Choroid plexus epithelial cell (primary cell): ENCODE measurements around the gene PDE4B.
"Not testable (repeated sequence)": the region's sequence is repeated elsewhere in the genome, so short reads cannot be mapped to it uniquely, and the experiment has no call there.

ENCODE experiments used
- DNase-seq: peaks from one replicate; pipeline ENCODE4 v3.0.0-alpha.2; 2010; ENCODE audit warnings: low read depth
- H3K4me3 ChIP-seq: 2 replicates; pipeline ENCODE4 v1.5.1; 2011; ENCODE audit warnings: low read depth, mild to moderate bottlenecking, control low read depth, low read length, moderate library complexity
- TF ChIP-seq, protein P1 (sequence below): conservative IDR thresholded peaks from 2 replicates; pipeline ENCODE4 v1.5.1; 2011; ENCODE audit warnings: low read depth, mild to moderate bottlenecking, control low read depth, inconsistent platforms, low read length, moderate library complexity

The PDE4B gene

GRCh38 chr1:66415281-66415680 lies 622.6 kb downstream of the PDE4B start:
- DNase-seq, result no peak
- no peak overlapping the region for H3K4me3 ChIP-seq
- TF ChIP-seq, protein P1, sequence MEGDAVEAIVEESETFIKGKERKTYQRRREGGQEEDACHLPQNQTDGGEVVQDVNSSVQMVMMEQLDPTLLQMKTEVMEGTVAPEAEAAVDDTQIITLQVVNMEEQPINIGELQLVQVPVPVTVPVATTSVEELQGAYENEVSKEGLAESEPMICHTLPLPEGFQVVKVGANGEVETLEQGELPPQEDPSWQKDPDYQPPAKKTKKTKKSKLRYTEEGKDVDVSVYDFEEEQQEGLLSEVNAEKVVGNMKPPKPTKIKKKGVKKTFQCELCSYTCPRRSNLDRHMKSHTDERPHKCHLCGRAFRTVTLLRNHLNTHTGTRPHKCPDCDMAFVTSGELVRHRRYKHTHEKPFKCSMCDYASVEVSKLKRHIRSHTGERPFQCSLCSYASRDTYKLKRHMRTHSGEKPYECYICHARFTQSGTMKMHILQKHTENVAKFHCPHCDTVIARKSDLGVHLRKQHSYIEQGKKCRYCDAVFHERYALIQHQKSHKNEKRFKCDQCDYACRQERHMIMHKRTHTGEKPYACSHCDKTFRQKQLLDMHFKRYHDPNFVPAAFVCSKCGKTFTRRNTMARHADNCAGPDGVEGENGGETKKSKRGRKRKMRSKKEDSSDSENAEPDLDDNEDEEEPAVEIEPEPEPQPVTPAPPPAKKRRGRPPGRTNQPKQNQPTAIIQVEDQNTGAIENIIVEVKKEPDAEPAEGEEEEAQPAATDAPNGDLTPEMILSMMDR, result no peak

GRCh38 chr1:66415866-66416265 lies 623.2 kb downstream of the PDE4B start:
- no peak for DNase-seq
- TF ChIP-seq, protein P1, result no peak
- H3K4me3 ChIP-seq, result no peak overlapping the region

DNA sequence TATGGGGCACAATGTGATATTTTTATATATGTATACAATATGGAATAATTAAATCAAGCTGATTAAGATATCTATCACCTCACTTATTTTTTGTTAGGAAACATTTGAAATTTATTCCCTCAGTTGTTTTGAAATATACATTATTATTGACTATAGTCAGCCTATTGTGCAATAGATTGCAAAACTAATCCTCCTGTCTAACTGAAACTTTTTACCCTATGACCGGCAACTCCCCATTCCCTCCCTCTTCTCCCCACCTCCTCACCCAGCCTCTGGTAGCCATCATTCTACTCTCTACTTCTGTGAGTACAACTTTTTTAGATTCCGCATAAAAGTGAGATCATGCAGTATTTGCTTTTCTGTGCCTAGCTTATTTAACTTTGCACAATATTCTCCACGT lies 623.6 kb downstream of the PDE4B start:
- TF ChIP-seq, protein P1, result no peak
- DNase-seq, result peak; percentile 50
- no peak overlapping the region for H3K4me3 ChIP-seq

GRCh38 chr1:66418021-66418420 lies 625.3 kb downstream of the PDE4B start:
- no peak for DNase-seq
- TF ChIP-seq, protein P1, result no peak
- no peak overlapping the region for H3K4me3 ChIP-seq

- DNase-seq, H3K4me3 ChIP-seq: not testable (repeated sequence)
Observed at GRCh38 chr1:66420171-66420570, 627.5 kb downstream of the PDE4B start.

DNA sequence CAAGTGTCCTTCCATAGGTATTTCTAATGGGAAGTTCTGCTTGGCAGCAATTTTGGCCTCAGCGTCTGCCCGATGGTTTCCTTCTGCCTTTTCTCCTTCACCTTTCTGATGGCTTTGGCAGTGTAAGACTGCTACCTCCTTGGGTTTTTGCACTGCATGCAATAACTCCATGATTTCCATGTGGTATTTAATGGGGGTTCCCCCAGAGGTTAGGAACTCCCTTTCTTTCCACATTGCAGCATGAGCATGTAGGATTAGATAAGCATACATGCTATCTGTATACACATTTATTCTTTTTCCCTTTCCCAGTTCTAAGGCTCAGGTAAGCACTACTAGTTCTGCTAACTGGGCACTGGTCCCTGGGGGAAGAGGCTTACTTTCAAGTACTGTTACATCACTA lies 628.2 kb downstream of the PDE4B start:
- H3K4me3 ChIP-seq, DNase-seq: not testable (repeated sequence)

DNA sequence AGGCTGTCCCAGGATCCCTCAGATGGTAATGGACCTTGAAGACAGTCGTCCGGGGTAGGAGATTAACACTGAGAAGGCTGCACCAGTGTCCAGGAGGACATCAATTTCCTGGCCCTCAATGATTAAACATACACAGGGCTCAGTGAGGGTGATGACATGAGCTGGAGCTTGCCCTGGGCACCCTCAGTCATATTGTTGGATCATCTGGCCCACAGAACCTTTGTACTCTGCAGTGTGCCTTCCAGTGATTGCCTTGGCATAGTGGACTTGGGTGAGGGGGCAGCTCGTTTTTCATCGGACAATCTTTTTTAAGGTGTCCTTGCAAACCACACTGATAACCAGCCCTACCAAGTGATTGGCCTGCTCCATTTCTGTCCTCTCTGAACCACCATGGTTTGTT lies 630.1 kb downstream of the PDE4B start:
- DNase-seq, result no peak
- H3K4me3 ChIP-seq, result no peak overlapping the region
- TF ChIP-seq, protein P1, result no peak
